Breast epithelium (tissue), 3 donors: ENCODE results near the gene PIEZO1.

Experiments used
- POLR2A ChIP-seq: fragments of 450-650 bp; IDR thresholded peaks from one replicate; pipeline ENCODE4 v1.6.1; 2016; ENCODE audit warnings: antibody characterized with exemption, mild to moderate bottlenecking, moderate library complexity
- TF ChIP-seq, protein P1 (sequence below), 3 donors: fragments of 450-650 bp; IDR thresholded peaks; one replicate each; pipeline ENCODE4 v1.5.1; 2016 to 2017; ENCODE audit warnings: antibody characterized with exemption in 3 of 3, mild to moderate bottlenecking in 3 of 3, moderate library complexity in 3 of 3

- no peak for TF ChIP-seq POLR2A
- TF ChIP-seq, protein P1, sequence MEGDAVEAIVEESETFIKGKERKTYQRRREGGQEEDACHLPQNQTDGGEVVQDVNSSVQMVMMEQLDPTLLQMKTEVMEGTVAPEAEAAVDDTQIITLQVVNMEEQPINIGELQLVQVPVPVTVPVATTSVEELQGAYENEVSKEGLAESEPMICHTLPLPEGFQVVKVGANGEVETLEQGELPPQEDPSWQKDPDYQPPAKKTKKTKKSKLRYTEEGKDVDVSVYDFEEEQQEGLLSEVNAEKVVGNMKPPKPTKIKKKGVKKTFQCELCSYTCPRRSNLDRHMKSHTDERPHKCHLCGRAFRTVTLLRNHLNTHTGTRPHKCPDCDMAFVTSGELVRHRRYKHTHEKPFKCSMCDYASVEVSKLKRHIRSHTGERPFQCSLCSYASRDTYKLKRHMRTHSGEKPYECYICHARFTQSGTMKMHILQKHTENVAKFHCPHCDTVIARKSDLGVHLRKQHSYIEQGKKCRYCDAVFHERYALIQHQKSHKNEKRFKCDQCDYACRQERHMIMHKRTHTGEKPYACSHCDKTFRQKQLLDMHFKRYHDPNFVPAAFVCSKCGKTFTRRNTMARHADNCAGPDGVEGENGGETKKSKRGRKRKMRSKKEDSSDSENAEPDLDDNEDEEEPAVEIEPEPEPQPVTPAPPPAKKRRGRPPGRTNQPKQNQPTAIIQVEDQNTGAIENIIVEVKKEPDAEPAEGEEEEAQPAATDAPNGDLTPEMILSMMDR (IDR thresholded peaks at IDR 0.05) = no peak
Observed at GRCh38 chr16:88824256-88825077, 39.4 kb upstream of the PIEZO1 start.
